Immature natural killer cell (primary cell): ENCODE measurements around the gene TIMMDC1. TPM values are rescaled to one million over a fixed set of nuclear protein-coding genes. Genes with fewer than 3 reads are reported as not detected.

Experiments used
- DNase-seq, 3 donors: peaks; one replicate each; pipeline ENCODE4 v3.0.0; 2022; ENCODE audit warnings: mixed read lengths in 1 of 3
- H3K27ac Mint-ChIP-seq, 6 donors: one replicate each; pipeline ENCODE4 v1.8.0; 2020; ENCODE audit warnings: mixed read lengths in 6 of 6, mild to moderate bottlenecking in 5 of 6, inconsistent platforms in 4 of 6, moderate library complexity in 3 of 6
- H3K27me3 Mint-ChIP-seq, 3 donors: one replicate each; pipeline ENCODE4 v1.8.0; 2020 to 2021; ENCODE audit warnings: low read depth in 3 of 3, mild to moderate bottlenecking in 3 of 3, mixed read lengths in 3 of 3, moderate library complexity in 3 of 3, inconsistent platforms in 1 of 3
- H3K36me3 Mint-ChIP-seq, 3 donors: one replicate each; pipeline ENCODE4 v1.8.0; 2020; ENCODE audit warnings: mixed read lengths in 3 of 3, inconsistent platforms in 2 of 3, mild to moderate bottlenecking in 2 of 3
- H3K4me1 Mint-ChIP-seq, 2 donors: one replicate each; pipeline ENCODE4 v1.8.0; 2020; ENCODE audit warnings: inconsistent platforms in 2 of 2, mild to moderate bottlenecking in 2 of 2, mixed read lengths in 2 of 2, moderate library complexity in 1 of 2
- H3K4me3 Mint-ChIP-seq, 5 donors: one replicate each; pipeline ENCODE4 v1.8.0; 2020; ENCODE audit warnings: mild to moderate bottlenecking in 5 of 5, mixed read lengths in 5 of 5, inconsistent platforms in 3 of 5, moderate library complexity in 3 of 5
- H3K9me3 Mint-ChIP-seq, 6 donors: one replicate each; pipeline ENCODE4 v1.8.0; 2020; ENCODE audit warnings: mild to moderate bottlenecking in 6 of 6, mixed read lengths in 6 of 6, inconsistent platforms in 4 of 6, moderate library complexity in 3 of 6
- polyA plus RNA-seq, 3 donors: library from polyadenylated mRNA; unstranded; fragments of 300-500 nt; fragmentation: Illumina TruSeq; gene quantifications; one replicate each; pipeline ENCODE4 v1.2.3, GENCODE V29; 2021

The TIMMDC1 gene
- polyA plus RNA-seq = 10 to 100 TPM; 54.3 to 78.4 (median 69.4) TPM

GRCh38 chr3:119498186-119499011 lies at the start of gene TIMMDC1:
TSS of gene TIMMDC1 (plus strand) at chr3:119498547. CDS start at chr3:119498734, 187 bp downstream.
- peak; percentile 95 to 97 (median 96) for DNase-seq
- Mint-ChIP-seq H3K4me1 (peaks cover 33 to 38% of the 10 kb centered on the region in 2 donors), H3K27ac (peak within 1 kb of the TSS; percentile 99), H3K9me3 (no peaks in the 10 kb centered on the region), H3K36me3 (peaks cover 0 to 2% (median 0%) of the 10 kb centered on the region in 3 donors), H3K4me3 (peak within 1 kb of the TSS; percentile 95 to 100 (median 99)), H3K27me3 (peaks cover 6 to 10% (median 7%) of the 10 kb centered on the region in 3 donors)

GRCh38 chr3:119453822-119454221 lies 44.5 kb upstream of the TIMMDC1 start:
- Mint-ChIP-seq H3K4me1 (peaks cover 6 to 55% of the 10 kb centered on the region in 2 donors), H3K9me3 (no peaks in the 10 kb centered on the region), H3K27me3 (no peaks in the 10 kb centered on the region), H3K36me3 (peaks cover 15 to 50% (median 18%) of the 10 kb centered on the region in 3 donors), H3K4me3 (no peak overlapping the region), H3K27ac (peak overlapping the region in 1 of 6 donors; percentile 51)
- DNase-seq = no peak

- Mint-ChIP-seq H3K4me3 (no peak overlapping the region), H3K36me3 (peaks cover 11 to 60% (median 12%) of the 10 kb centered on the region in 3 donors), H3K27ac (peak overlapping the region in 2 of 6 donors; percentile 30 to 59)
Observed at GRCh38 chr3:119456469-119456868, 41.9 kb upstream of the TIMMDC1 start.

GRCh38 chr3:119457246-119457645 lies 41.1 kb upstream of the TIMMDC1 start:
- no peak overlapping the region for H3K4me3 Mint-ChIP-seq
- no peak overlapping the region for H3K27ac Mint-ChIP-seq
- H3K4me1 Mint-ChIP-seq = peaks cover 12 to 78% of the 10 kb centered on the region in 2 donors
- DNase-seq = no peak
- H3K27me3 Mint-ChIP-seq = peaks cover 0 to 2% (median 0%) of the 10 kb centered on the region in 3 donors
- H3K9me3 Mint-ChIP-seq = no peaks in the 10 kb centered on the region
- peaks cover 8 to 55% (median 11%) of the 10 kb centered on the region in 3 donors for H3K36me3 Mint-ChIP-seq

More at GRCh38 chr3:119456469-119456868, 41.9 kb upstream of the TIMMDC1 start:
- Mint-ChIP-seq H3K4me1 (peaks cover 6 to 76% of the 10 kb centered on the region in 2 donors), H3K9me3 (no peaks in the 10 kb centered on the region), H3K27me3 (no peaks in the 10 kb centered on the region)
- DNase-seq = no peak

- Mint-ChIP-seq H3K27me3 (peaks cover 16 to 21% (median 16%) of the 10 kb centered on the region in 3 donors), H3K4me1 (peaks cover 32 to 60% of the 10 kb centered on the region in 2 donors)
Observed at GRCh38 chr3:119463171-119464169, 34.9 kb upstream of the TIMMDC1 start, which contains the start of gene TMEM39A. TSS of gene TMEM39A (minus strand) at chr3:119463615. CDS start at chr3:119462074, 1,541 bp downstream.

GRCh38 chr3:119468041-119468440 lies 30.3 kb upstream of the TIMMDC1 start:
- H3K4me3 Mint-ChIP-seq = peak overlapping the region; percentile 92 to 97 (median 94)
- H3K27me3 Mint-ChIP-seq = peaks cover 11 to 16% (median 12%) of the 10 kb centered on the region in 3 donors

More at GRCh38 chr3:119463171-119464169, 34.9 kb upstream of the TIMMDC1 start, which contains the start of gene TMEM39A:
- peaks cover 0 to 17% (median 4%) of the 10 kb centered on the region in 3 donors for H3K36me3 Mint-ChIP-seq
- peak; percentile 100 for DNase-seq
- peaks cover 0 to 3% (median 0%) of the 10 kb centered on the region in 6 donors for H3K9me3 Mint-ChIP-seq
- peak within 1 kb of the TSS; percentile 84 to 92 (median 86) for H3K4me3 Mint-ChIP-seq
- peak within 1 kb of the TSS; percentile 98 to 100 (median 100) for H3K27ac Mint-ChIP-seq

GRCh38 chr3:119469418-119470189 lies 28.7 kb upstream of the TIMMDC1 start:
- peak overlapping the region; percentile 92 to 97 (median 94) for H3K4me3 Mint-ChIP-seq
- peaks cover 0 to 2% (median 2%) of the 10 kb centered on the region in 3 donors for H3K27me3 Mint-ChIP-seq
- H3K36me3 Mint-ChIP-seq = peaks cover 6 to 13% (median 13%) of the 10 kb centered on the region in 3 donors
- H3K9me3 Mint-ChIP-seq = no peaks in the 10 kb centered on the region
- peak overlapping the region; percentile 84 to 97 (median 90) for H3K27ac Mint-ChIP-seq
- DNase-seq = peak in 1 of 3 donors; percentile 10
- H3K4me1 Mint-ChIP-seq = peaks cover 33 to 37% of the 10 kb centered on the region in 2 donors

More at GRCh38 chr3:119468041-119468440, 30.3 kb upstream of the TIMMDC1 start:
- peaks cover 0 to 3% (median 0%) of the 10 kb centered on the region in 6 donors for H3K9me3 Mint-ChIP-seq
- no peak for DNase-seq
- H3K4me1 Mint-ChIP-seq = peaks cover 47 to 49% of the 10 kb centered on the region in 2 donors
- peaks cover 6 to 13% (median 13%) of the 10 kb centered on the region in 3 donors for H3K36me3 Mint-ChIP-seq
- peak overlapping the region; percentile 85 to 97 (median 92) for H3K27ac Mint-ChIP-seq

GRCh38 chr3:119470866-119471265 lies 27.5 kb upstream of the TIMMDC1 start:
- no peak for DNase-seq
- peak overlapping the region in 2 of 6 donors; percentile 1 to 22 for H3K27ac Mint-ChIP-seq
- H3K4me1 Mint-ChIP-seq = peaks cover 32 to 37% of the 10 kb centered on the region in 2 donors
- peak overlapping the region in 4 of 5 donors; percentile 8 to 57 (median 44) for H3K4me3 Mint-ChIP-seq
- no peaks in the 10 kb centered on the region for H3K9me3 Mint-ChIP-seq
- H3K36me3 Mint-ChIP-seq = peaks cover 11 to 18% (median 17%) of the 10 kb centered on the region in 3 donors
- peaks cover 0 to 2% (median under 1%) of the 10 kb centered on the region in 3 donors for H3K27me3 Mint-ChIP-seq

- no peak overlapping the region for H3K27ac Mint-ChIP-seq
- no peaks in the 10 kb centered on the region for H3K27me3 Mint-ChIP-seq
Observed at GRCh38 chr3:119481079-119481478, 17.3 kb upstream of the TIMMDC1 start.

GRCh38 chr3:119483101-119483500 lies 15.2 kb upstream of the TIMMDC1 start:
- no peaks in the 10 kb centered on the region for H3K4me1 Mint-ChIP-seq
- H3K4me3 Mint-ChIP-seq = no peak overlapping the region
- no peak for DNase-seq
- H3K27ac Mint-ChIP-seq = no peak overlapping the region
- H3K9me3 Mint-ChIP-seq = no peaks in the 10 kb centered on the region
- peaks cover 22 to 43% (median 35%) of the 10 kb centered on the region in 3 donors for H3K36me3 Mint-ChIP-seq
- H3K27me3 Mint-ChIP-seq = no peaks in the 10 kb centered on the region

More at GRCh38 chr3:119481079-119481478, 17.3 kb upstream of the TIMMDC1 start:
- peaks cover 33 to 45% (median 36%) of the 10 kb centered on the region in 3 donors for H3K36me3 Mint-ChIP-seq
- no peak for DNase-seq
- no peaks in the 10 kb centered on the region for H3K9me3 Mint-ChIP-seq
- no peaks in the 10 kb centered on the region for H3K4me1 Mint-ChIP-seq
- no peak overlapping the region for H3K4me3 Mint-ChIP-seq

- DNase-seq = no peak
- no peaks in the 10 kb centered on the region for H3K9me3 Mint-ChIP-seq
- no peak overlapping the region for H3K27ac Mint-ChIP-seq
- peaks cover 20 to 41% (median 25%) of the 10 kb centered on the region in 3 donors for H3K36me3 Mint-ChIP-seq
- no peak overlapping the region for H3K4me3 Mint-ChIP-seq
- peaks cover 0 to 2% (median 0%) of the 10 kb centered on the region in 3 donors for H3K27me3 Mint-ChIP-seq
- no peaks in the 10 kb centered on the region for H3K4me1 Mint-ChIP-seq
Observed at GRCh38 chr3:119485563-119485962, 12.8 kb upstream of the TIMMDC1 start.

- Mint-ChIP-seq H3K4me3 (no peak overlapping the region), H3K9me3 (no peaks in the 10 kb centered on the region), H3K27me3 (peaks cover 0 to 2% (median 0%) of the 10 kb centered on the region in 3 donors), H3K36me3 (peaks cover 11 to 44% (median 17%) of the 10 kb centered on the region in 3 donors), H3K4me1 (no peaks in the 10 kb centered on the region), H3K27ac (no peak overlapping the region)
- no peak for DNase-seq
Observed at GRCh38 chr3:119490153-119490552, 8.2 kb upstream of the TIMMDC1 start.
